GM18508 (cell line): ENCODE data around the gene GLYR1.
"Not testable (repeated sequence)": the region's sequence is repeated elsewhere in the genome, so short reads cannot be mapped to it uniquely, and the experiment has no call there.

ENCODE experiments used
- ATAC-seq: cut with Tn5 transposase; IDR thresholded peaks from one replicate; pipeline ENCODE4 v1.9.1; 2021; ENCODE audit warnings: moderate number of reproducible peaks; ENCODE audit not compliant: insufficient read depth, unreplicated experiment

GLYR1 gene

GRCh38 chr16:4795181-4795827 lies 51.8 kb downstream of the GLYR1 start, which contains the start of gene SMIM22:
TSS of gene SMIM22 (plus strand) at chr16:4795369. CDS start at chr16:4795735, 366 bp downstream.
- no peak for ATAC-seq

GRCh38 chr16:4792951-4793513 lies 54.1 kb downstream of the GLYR1 start:
- no peak for ATAC-seq

- no peak for ATAC-seq
Observed at GRCh38 chr16:4790871-4791270, 56.2 kb downstream of the GLYR1 start.

GRCh38 chr16:4790261-4790660 lies 56.8 kb downstream of the GLYR1 start:
- no peak for ATAC-seq

GRCh38 chr16:4788910-4789309 lies 58.2 kb downstream of the GLYR1 start:
- ATAC-seq, result no peak

GRCh38 chr16:4788489-4788889 lies 58.6 kb downstream of the GLYR1 start:
- no peak for ATAC-seq

GRCh38 chr16:4787627-4788482 lies 59.2 kb downstream of the GLYR1 start, which contains the start of gene SEPTIN12:
TSS of gene SEPTIN12 (minus strand) at chr16:4788345. CDS start at chr16:4787645, 700 bp downstream.
- ATAC-seq, result no peak

- no peak for ATAC-seq
Observed at GRCh38 chr16:4787068-4787467, 60.0 kb downstream of the GLYR1 start.

GRCh38 chr16:4785758-4786433 lies 61.2 kb downstream of the GLYR1 start:
- ATAC-seq, result no peak

GRCh38 chr16:4784444-4784987 lies 62.6 kb downstream of the GLYR1 start:
- not testable (repeated sequence) for ATAC-seq

- ATAC-seq, result no peak
Observed at GRCh38 chr16:4783951-4784336, 63.1 kb downstream of the GLYR1 start.

- no peak for ATAC-seq
Observed at GRCh38 chr16:4783251-4783950, 63.7 kb downstream of the GLYR1 start.

GRCh38 chr16:4780235-4780634 lies 66.9 kb downstream of the GLYR1 start:
- no peak for ATAC-seq

GRCh38 chr16:4778050-4778392 lies 69.1 kb downstream of the GLYR1 start:
- no peak for ATAC-seq

GRCh38 chr16:4777339-4778049 lies 69.6 kb downstream of the GLYR1 start:
- ATAC-seq, result no peak

GRCh38 chr16:4776141-4776705 lies 70.9 kb downstream of the GLYR1 start:
- ATAC-seq, result no peak

- no peak for ATAC-seq
Observed at GRCh38 chr16:4775005-4775404, 72.1 kb downstream of the GLYR1 start.

- no peak for ATAC-seq
Observed at GRCh38 chr16:4772351-4772750, 74.7 kb downstream of the GLYR1 start.

- no peak for ATAC-seq
Observed at GRCh38 chr16:4771646-4772045, 75.4 kb downstream of the GLYR1 start.
